ENCODE measurements around the gene POU3F3.
A peak's percentile ranks its signal among the peaks of the same experiment; 100 is the strongest.

POU3F3 gene

GRCh38 chr2:104847586-104848160 lies 6.2 kb upstream of the POU3F3 start:
- DNase-seq, result no peak

- no peak for DNase-seq
These were observed 5.4 kb upstream of the POU3F3 start for GRCh38 chr2:104848526-104848925.

- DNase-seq, result no peak
These were observed 4.8 kb upstream of the POU3F3 start for GRCh38 chr2:104849101-104849500.

- peak; percentile 63 for DNase-seq
These were observed 4.2 kb upstream of the POU3F3 start for GRCh38 chr2:104849618-104850141.

DNA sequence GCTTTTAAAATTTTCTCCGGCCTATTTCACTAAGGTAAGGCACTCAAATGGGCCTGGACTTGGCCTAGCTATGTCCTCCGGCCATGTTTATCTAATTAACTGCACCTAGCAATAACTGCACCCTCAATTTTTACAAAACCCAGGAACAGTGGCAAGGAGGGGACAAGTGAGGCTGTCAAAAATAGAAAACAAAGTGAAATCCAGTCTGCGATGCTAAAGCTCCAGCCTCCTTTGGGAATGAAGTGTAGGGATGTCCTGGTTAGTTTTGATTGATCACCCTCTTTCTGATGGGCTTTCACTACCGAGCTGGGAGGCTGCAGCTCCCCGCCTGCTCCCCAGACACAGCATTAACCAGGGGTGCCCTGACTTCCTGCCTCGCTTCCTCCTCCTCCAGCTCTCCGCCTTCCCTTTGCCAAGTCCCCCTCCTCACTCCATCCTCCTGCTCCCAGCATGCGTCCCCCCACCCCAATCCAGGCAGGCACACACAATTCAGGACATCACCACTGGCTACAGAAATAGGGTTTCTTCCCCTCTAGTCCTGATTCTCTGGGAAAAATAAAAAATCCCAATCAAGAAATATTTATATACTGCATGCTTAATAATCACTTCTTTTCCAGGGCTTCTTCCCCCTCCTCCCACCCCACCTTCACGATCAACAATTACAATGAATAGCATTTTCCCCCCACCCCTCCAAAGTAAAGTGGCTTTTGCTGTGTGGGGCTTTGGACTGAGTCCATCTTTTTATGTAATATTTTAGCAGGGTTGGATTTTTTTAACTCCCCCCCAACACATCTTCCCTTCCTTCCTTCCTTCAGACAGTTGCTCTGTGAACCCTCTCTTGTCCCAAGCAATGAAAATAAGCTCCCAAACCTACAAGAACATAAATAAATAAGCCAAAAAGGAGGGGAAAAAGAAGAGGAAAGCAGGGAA lies 3.3 kb upstream of the POU3F3 start:
- no peak for DNase-seq

DNA sequence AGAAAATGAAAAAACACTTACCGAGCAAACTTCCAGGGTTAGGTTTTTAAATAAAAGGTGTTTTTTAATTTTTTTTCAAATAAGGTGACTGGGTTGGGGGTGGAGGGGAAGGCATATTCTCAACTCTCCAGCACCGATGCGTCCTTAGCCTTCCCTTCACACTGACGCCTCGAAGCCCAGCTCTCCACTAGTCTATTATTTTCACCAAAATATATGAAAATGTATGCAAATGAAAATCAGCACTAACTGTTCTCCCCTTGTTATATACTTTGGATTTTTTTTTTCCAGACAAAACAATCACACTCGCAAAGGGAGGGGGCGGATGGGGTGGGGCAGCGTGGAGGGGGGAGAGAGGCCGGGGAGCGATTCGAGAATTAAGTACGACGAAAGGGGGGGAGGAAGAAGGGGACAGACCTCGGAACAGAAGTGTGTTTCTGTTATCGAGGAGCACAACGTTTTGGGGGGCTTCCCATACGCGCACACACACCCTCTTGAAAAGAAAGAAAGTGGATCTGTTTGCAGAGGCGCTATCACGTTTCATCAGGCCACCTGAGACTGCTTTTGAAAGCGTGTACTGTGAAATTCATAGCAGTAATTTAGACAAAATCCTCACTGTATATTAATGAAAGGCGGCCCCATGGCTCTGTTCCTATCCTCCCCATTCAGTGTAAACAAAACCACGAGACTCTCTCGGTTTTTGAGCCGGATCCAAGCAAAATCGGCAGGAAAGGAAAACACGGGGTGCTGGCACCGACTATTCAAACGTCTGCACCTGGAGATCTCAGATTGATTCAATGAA lies 2.4 kb upstream of the POU3F3 start:
- DNase-seq, result peak; percentile 50

GRCh38 chr2:104852090-104852666 lies 1.7 kb upstream of the POU3F3 start:
- peak; percentile 50 for DNase-seq

DNA sequence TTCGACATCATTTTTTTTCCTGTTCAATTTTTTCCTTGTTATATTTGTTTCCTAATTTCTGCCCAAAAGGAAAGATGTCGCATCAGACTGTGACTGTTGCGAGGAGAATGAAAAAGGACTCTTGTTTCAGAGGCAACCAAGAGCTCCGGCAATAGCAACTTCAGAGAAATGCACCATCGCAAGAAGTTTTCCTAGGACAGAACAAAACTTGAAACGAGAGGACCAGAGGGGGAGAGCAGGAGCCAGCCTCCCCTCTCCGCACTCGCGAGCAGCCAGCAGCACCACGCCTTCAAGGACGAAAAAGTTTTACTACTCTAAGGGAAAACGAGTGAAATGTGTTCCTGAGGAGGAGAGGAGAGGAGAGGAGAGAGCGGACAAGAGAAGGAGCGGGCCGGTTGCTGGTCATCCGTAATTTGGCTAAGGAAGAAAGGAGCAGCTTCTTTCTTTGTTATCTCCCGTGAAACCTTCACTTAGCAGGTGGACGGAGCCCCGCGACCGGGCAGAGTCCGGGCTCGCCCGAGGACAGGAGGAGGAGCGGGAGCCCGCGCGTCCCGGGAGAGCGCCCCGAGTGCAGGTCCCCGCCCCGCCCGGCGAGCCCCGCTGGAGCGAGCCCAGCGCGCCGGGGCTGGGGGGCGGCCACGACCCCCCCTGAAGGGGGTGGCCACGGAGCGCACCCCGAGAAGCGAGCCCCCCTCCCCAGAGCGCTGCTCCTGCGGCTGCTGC lies 744 bp downstream of the POU3F3 start:
- DNase-seq, result no peak

- no peak for DNase-seq
These were observed 1.5 kb downstream of the POU3F3 start for GRCh38 chr2:104855221-104856085.

DNA sequence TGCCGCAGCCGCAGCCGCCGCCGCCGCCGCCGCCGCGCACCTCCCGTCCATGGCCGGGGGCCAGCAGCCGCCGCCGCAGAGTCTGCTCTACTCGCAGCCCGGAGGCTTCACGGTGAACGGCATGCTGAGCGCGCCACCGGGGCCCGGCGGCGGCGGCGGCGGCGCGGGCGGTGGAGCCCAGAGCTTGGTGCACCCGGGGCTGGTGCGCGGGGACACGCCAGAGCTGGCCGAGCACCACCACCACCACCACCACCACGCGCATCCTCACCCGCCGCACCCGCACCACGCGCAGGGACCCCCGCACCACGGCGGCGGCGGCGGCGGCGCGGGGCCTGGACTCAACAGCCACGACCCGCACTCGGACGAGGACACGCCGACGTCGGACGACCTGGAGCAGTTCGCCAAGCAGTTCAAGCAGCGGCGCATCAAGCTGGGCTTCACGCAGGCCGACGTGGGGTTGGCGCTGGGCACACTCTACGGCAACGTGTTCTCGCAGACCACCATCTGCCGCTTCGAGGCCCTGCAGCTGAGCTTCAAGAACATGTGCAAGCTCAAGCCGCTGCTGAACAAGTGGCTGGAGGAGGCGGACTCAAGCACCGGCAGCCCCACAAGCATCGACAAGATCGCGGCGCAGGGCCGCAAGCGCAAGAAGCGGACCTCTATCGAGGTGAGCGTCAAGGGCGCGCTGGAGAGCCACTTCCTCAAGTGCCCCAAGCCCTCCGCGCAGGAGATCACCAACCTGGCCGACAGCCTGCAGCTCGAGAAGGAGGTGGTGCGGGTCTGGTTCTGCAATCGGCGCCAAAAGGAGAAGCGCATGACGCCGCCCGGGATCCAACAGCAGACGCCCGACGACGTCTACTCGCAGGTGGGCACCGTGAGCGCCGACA lies 2.4 kb downstream of the POU3F3 start:
- peak; percentile 49 for DNase-seq

DNA sequence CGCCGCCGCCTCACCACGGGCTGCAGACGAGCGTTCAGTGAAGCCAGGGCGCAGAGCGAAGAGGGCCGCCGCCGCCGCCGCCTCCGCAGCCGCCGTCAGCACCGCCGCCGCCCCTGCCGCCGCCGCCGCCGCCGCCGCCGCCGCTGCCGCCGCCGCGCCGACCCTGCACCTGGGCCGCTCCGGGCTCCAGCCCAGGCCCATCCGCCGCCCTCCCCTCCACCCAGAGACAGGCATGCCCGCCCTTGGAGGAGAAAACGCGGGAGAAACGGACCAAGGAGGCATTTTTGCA lies 3.0 kb downstream of the POU3F3 start:
- DNase-seq, result no peak

GRCh38 chr2:104857262-104858005 lies 3.5 kb downstream of the POU3F3 start:
- DNase-seq, result no peak

DNA sequence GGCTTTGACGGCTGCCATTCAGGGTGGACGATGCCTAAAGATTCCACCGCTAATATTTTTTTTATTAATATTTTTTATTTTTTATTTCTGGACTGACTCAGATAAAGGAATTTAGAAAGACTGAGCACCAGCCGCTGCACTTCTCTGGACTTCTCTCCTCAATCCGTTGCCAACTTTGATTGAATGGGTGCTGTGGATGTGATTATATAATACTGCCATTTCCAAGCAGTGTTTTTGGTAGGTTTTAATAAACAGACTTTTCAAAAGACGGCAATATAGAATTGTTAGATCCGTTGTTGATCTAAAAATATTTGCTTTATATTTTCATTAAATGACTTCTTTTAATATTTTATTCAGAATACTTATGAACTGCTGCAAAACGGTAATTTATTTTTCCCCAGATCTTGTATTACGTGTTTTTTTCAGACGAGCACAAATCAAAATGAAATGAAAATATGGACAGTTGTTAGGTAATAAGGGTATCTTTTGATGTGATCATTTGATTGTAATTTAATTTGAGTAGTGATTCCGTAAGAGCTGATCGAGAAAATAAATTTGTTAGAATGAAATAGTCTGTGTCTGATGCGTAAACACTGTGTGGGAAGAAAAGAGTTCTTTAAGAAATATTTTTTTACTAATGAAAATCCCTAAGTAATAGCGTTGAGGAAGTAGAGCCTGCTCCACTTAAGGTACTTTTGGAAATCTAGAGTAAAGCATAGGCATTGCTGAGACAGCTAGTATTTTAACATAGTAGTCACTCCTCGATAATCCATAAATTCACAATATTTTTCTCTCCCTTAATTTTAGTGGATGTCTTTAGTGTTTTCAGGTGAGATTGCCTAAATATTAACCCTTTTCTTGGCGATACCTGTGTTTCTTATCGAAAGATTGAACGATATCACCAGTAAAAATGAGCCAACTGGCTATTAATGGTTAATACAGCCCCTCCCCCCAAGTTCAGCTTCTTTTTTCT lies 4.4 kb downstream of the POU3F3 start:
- DNase-seq, result no peak

GRCh38 chr2:104859291-104859765 lies 5.4 kb downstream of the POU3F3 start:
- DNase-seq, result no peak

- DNase-seq, result no peak
These were observed 6.0 kb downstream of the POU3F3 start for GRCh38 chr2:104859766-104860450.

DNA sequence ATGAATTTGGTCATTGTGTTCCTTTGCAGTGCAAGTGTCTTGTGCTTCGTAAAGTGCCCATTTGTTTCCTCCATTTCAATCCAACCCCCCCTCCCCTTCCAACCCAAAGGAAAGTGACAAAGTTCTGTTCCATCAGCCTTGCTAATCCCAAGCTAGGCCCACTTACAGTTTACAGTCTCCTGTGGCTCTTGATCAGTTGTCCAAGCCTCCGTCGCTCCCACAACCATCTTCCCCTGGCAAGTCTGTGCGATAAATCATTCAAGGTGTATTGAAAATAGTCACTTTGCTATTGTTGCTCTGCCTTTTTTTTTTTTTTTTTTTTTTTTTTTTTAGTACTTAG lies 6.5 kb downstream of the POU3F3 start:
- no peak for DNase-seq

DNA sequence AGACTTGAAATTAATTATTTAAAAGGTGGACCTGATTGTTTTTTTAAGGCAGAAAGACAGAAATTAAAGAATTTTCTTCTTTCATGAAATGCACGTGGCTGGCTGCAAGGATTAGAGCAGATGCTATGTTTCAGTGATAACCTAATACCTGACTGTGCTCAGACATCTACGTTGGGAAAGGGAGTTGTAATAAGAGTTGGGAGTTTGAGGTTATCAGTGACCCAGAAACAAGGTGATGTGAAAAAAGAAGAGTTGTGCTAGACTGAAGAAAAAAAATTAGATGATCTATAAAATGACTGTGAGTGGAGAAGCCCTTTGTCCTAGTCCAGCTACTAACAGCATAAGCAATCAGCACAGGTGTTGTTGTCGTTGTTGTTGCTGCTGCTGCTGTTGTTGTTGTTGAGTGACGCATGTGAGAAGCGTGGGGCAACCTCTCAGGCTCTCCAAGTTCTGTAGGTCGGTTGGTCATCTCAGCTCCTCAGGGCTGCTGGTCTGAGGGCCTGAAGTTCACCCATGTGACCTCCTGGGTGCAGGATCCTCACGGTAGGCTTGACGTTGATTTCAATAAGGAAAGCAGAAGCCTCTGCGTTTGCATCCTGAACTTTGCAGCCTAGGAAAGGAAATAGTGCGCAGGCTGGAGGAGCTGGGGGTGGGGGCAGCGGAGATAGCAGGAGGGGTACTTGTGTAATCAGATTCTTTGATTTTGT lies 7.6 kb downstream of the POU3F3 start:
- DNase-seq, result peak; percentile 57
